Mesothelial cell of epicardium (in vitro differentiated cells): ENCODE measurements around the gene EZH1. TPM values are rescaled to one million over a fixed set of nuclear protein-coding genes. Genes with fewer than 3 reads are reported as not detected.

Experiments used
- DNase-seq, 2 experiments: peaks; one replicate each; pipeline ENCODE4 v3.0.0; 2021; ENCODE audit warnings: low spot score in 2 of 2; ENCODE audit not compliant: unreplicated experiment in 2 of 2
- H3K27ac Mint-ChIP-seq: 2 replicates; pipeline ENCODE4 v1.8.0; 2021; ENCODE audit warnings: mixed read lengths
- H3K27me3 Mint-ChIP-seq: 2 replicates; pipeline ENCODE4 v1.8.0; 2021; ENCODE audit warnings: low read depth, mixed read lengths
- H3K36me3 Mint-ChIP-seq: 2 replicates; pipeline ENCODE4 v1.8.0; 2021; ENCODE audit warnings: mixed read lengths
- H3K4me1 Mint-ChIP-seq: 2 replicates; pipeline ENCODE4 v1.8.0; 2021; ENCODE audit warnings: mixed read lengths
- H3K4me3 Mint-ChIP-seq: 2 replicates; pipeline ENCODE4 v1.8.0; 2021; ENCODE audit warnings: mild to moderate bottlenecking, moderate library complexity, mixed read lengths
- H3K9me3 Mint-ChIP-seq: 2 replicates; pipeline ENCODE4 v1.8.0; 2021; ENCODE audit warnings: mixed read lengths
- total RNA-seq: library from RNA; stranded (reverse); gene quantifications from 3 replicates; pipeline ENCODE4 v1.2.1, GENCODE V29; 2021
- TF ChIP-seq, protein P1 (sequence below): fragments of 200-600 bp; sonication (generic); IDR thresholded peaks from one replicate; pipeline ENCODE4 v1.5.0; 2021; ENCODE audit warnings: antibody characterized with exemption; ENCODE audit not compliant: unreplicated experiment

Gene EZH1
- total RNA-seq, 1 donor from 2014 or later: 45.1 TPM

GRCh38 chr17:42677012-42677857 lies 67.6 kb downstream of the EZH1 start:
- DNase-seq: peak; percentile 98
- H3K36me3 Mint-ChIP-seq: no peaks in the 10 kb centered on the region
- peak overlapping the region; percentile 95 for H3K27ac Mint-ChIP-seq
- H3K4me1 Mint-ChIP-seq: peaks cover 44% of the 10 kb centered on the region
- no peaks in the 10 kb centered on the region for H3K27me3 Mint-ChIP-seq
- TF ChIP-seq, protein P1, sequence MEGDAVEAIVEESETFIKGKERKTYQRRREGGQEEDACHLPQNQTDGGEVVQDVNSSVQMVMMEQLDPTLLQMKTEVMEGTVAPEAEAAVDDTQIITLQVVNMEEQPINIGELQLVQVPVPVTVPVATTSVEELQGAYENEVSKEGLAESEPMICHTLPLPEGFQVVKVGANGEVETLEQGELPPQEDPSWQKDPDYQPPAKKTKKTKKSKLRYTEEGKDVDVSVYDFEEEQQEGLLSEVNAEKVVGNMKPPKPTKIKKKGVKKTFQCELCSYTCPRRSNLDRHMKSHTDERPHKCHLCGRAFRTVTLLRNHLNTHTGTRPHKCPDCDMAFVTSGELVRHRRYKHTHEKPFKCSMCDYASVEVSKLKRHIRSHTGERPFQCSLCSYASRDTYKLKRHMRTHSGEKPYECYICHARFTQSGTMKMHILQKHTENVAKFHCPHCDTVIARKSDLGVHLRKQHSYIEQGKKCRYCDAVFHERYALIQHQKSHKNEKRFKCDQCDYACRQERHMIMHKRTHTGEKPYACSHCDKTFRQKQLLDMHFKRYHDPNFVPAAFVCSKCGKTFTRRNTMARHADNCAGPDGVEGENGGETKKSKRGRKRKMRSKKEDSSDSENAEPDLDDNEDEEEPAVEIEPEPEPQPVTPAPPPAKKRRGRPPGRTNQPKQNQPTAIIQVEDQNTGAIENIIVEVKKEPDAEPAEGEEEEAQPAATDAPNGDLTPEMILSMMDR: no peak
- H3K4me3 Mint-ChIP-seq: peak overlapping the region; percentile 86
- no peaks in the 10 kb centered on the region for H3K9me3 Mint-ChIP-seq

DNA sequence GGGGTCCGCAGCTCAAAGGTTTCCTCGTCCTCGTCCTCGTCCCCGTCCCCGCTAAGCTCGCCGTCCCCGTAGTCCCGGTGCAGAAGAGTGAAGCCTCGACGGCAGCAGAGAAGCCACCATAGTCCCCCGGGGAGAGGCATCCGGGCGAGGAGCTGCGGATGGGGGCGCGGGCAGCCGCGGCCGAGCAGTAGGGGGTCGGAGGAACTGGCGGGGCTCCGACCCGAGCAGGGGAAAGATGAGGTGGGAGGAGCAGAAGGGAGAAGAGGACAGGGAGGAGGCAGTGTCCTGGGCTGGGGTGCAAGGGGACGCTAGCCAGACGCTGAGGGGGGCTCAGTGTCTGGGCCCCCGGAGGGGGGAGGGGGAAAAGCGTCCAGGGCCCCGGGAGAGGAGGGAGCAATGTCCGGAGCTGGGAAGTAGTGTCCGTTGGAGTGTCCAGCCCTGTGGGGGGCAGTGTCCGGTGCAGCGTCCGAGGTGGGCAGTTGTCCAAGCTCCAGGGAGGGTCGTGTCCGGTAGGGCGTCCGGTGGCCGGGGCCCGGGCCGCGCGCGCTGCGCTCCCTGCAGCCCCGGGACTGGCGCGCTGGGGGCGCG lies 68.3 kb downstream of the EZH1 start, which contains the start of gene PLEKHH3:
PLEKHH3 (minus strand) TSS at position 571 of the 588 bp plus-strand sequence; CDS start at position 140, 431 bp downstream.
- Mint-ChIP-seq H3K4me3 (peak within 1 kb of the TSS; percentile 86), H3K27me3 (peaks cover 4% of the 10 kb centered on the region), H3K36me3 (peaks cover 4% of the 10 kb centered on the region), H3K9me3 (no peaks in the 10 kb centered on the region), H3K4me1 (peaks cover 42% of the 10 kb centered on the region), H3K27ac (peak within 1 kb of the TSS; percentile 95)
- peak in 1 of 2 experiments; percentile 68 for DNase-seq
- TF ChIP-seq, protein P1: no peak

GRCh38 chr17:42675965-42676423 lies 68.8 kb downstream of the EZH1 start:
- H3K36me3 Mint-ChIP-seq: peaks cover 6% of the 10 kb centered on the region
- peaks cover 4% of the 10 kb centered on the region for H3K27me3 Mint-ChIP-seq
- H3K4me3 Mint-ChIP-seq: peak overlapping the region; percentile 86
- peak overlapping the region; percentile 94 for H3K27ac Mint-ChIP-seq
- TF ChIP-seq, protein P1: no peak
- H3K4me1 Mint-ChIP-seq: peaks cover 41% of the 10 kb centered on the region
- no peaks in the 10 kb centered on the region for H3K9me3 Mint-ChIP-seq
- peak in 1 of 2 experiments; percentile 77 for DNase-seq

DNA sequence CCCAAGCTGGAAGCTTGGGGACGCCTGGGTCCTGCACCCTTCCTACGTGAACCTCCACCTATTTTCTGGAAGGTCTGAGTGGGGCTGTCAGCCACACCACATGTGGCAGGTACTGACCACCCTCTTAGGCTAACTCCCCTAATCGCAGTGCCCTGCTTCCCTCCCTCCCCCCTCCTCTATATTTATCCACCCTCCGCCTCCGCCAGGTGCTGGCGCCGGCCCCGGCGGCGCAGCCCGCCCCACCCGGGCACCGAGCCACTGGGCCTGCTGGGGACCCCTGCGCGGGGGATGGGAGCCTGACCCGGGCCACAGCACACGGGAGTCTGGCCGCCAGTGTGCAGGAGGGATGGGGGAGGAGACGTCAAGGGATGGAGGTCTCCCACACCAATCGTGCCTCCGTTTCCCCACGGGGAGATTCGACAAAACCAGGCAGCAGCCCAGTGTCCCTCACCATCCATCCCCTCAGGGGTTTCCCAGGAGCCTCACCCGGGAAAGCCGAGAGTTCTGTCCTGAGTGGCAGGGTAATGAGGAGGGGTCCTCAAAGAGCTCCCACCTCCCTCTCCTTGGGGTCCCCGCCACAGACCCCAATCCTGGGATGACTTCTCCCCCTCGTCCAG lies 69.4 kb downstream of the EZH1 start:
- Mint-ChIP-seq H3K4me1 (peaks cover 38% of the 10 kb centered on the region), H3K9me3 (no peaks in the 10 kb centered on the region), H3K27me3 (peaks cover 6% of the 10 kb centered on the region), H3K4me3 (peak overlapping the region; percentile 86), H3K27ac (no peak overlapping the region), H3K36me3 (peaks cover 10% of the 10 kb centered on the region)
- TF ChIP-seq, protein P1: no peak
- no peak for DNase-seq

GRCh38 chr17:42674755-42675347 lies 70.0 kb downstream of the EZH1 start:
- peaks cover 10% of the 10 kb centered on the region for H3K36me3 Mint-ChIP-seq
- H3K9me3 Mint-ChIP-seq: no peaks in the 10 kb centered on the region
- peaks cover 9% of the 10 kb centered on the region for H3K27me3 Mint-ChIP-seq
- peak overlapping the region; percentile 62 for H3K4me3 Mint-ChIP-seq
- peaks cover 37% of the 10 kb centered on the region for H3K4me1 Mint-ChIP-seq
- H3K27ac Mint-ChIP-seq: peak overlapping the region; percentile 34
- no peak for DNase-seq
- TF ChIP-seq, protein P1: no peak
